Suprapubic skin (tissue), 4 donors: Measurements from ENCODE around the gene HIGD2A. TPM values are rescaled to one million over a fixed set of nuclear protein-coding genes. Genes with fewer than 3 reads are reported as not detected.

Experiments
- DNase-seq, 2 donors: peaks; one replicate each; pipeline ENCODE4 v3.0.0-alpha.2; 2019; ENCODE audit warnings: low spot score in 2 of 2
- H3K27ac ChIP-seq: fragments of 200-600 bp; sonication (generic); one replicate; pipeline ENCODE4 v1.5.1; 2019
- H3K27me3 ChIP-seq: fragments of 200-600 bp; sonication (generic); one replicate; pipeline ENCODE4 v1.5.1; 2019
- H3K36me3 ChIP-seq: fragments of 200-600 bp; sonication (generic); one replicate; pipeline ENCODE4 v1.5.1; 2019
- H3K4me1 ChIP-seq: fragments of 200-600 bp; sonication (generic); one replicate; pipeline ENCODE4 v1.5.1; 2019
- H3K4me3 ChIP-seq: fragments of 200-600 bp; sonication (generic); one replicate; pipeline ENCODE4 v1.5.1; 2019; ENCODE audit warnings: mild to moderate bottlenecking
- H3K9me3 ChIP-seq: fragments of 200-600 bp; sonication (generic); one replicate; pipeline ENCODE4 v1.5.1; 2019
- CTCF ChIP-seq, 2 donors: fragments of 200-600 bp in 1 of 2; fragments of 450-650 bp in 1 of 2; sonication (generic) in 1 of 2; IDR thresholded peaks; one replicate each; pipeline ENCODE4 v1.5.1; 2016 to 2019; ENCODE audit warnings: antibody characterized with exemption in 2 of 2, mild to moderate bottlenecking in 1 of 2, moderate library complexity in 1 of 2
- EP300 ChIP-seq: sonication (generic); formaldehyde crosslinking; IDR thresholded peaks from one replicate; pipeline ENCODE4 v1.6.1; 2017; ENCODE audit warnings: antibody characterized with exemption
- POLR2A ChIP-seq, 2 donors: fragments of 450-650 bp; IDR thresholded peaks; one replicate each; pipeline ENCODE4 v1.6.1; 2017; ENCODE audit warnings: antibody characterized with exemption in 2 of 2, mild to moderate bottlenecking in 2 of 2, moderate library complexity in 2 of 2
- POLR2AphosphoS5 ChIP-seq, 3 donors: sonication (generic); formaldehyde crosslinking; IDR thresholded peaks; one replicate each; pipeline ENCODE4 v1.6.1; 2017; ENCODE audit warnings: antibody characterized with exemption in 3 of 3
- WGBS: methylation state at CpG from one replicate; pipeline ENCODE4 v1.1.5; 2018; 5-methylcytosine and 5-hydroxymethylcytosine counted together
- total RNA-seq, 4 donors: library from RNA; depleted of rRNA; stranded (reverse); fragments of >200 nt; gene quantifications; one replicate each; pipeline ENCODE4 v1.1.0, GENCODE V29; 2016

Gene HIGD2A
- total RNA-seq, 4 donors from 2014 or later: 119 to 173 (median 161) TPM

GRCh38 chr5:176397736-176398420 is 9.3 kb downstream of the HIGD2A start:
- 88% methylated on average over 17 of the region's 18 CpGs for WGBS

GRCh38 chr5:176400382-176401156 is 12.0 kb downstream of the HIGD2A start:
- TF ChIP-seq EP300: no peak
- no peak for TF ChIP-seq POLR2A (IDR thresholded peaks at IDR 0.05)
- TF ChIP-seq POLR2AphosphoS5 (IDR thresholded peaks at IDR 0.05): no peak
- no peak for TF ChIP-seq CTCF (IDR thresholded peaks at IDR 0.05)
- Histone ChIP-seq H3K4me3 (peak overlapping the region; percentile 18), H3K4me1 (peaks cover 47% of the 10 kb centered on the region), H3K27ac (peak overlapping the region; percentile 66), H3K27me3 (no peaks in the 10 kb centered on the region), H3K9me3 (no peaks in the 10 kb centered on the region), H3K36me3 (peaks cover 36% of the 10 kb centered on the region)
- 41% methylated on average over 17 of the region's 17 CpGs for WGBS
- no peak for DNase-seq

More at GRCh38 chr5:176397736-176398420, 9.3 kb downstream of the HIGD2A start:
- peak in 1 of 2 donors; percentile 62 for DNase-seq
- TF ChIP-seq EP300 (no peak), POLR2A (IDR thresholded peaks at IDR 0.05) (no peak), POLR2AphosphoS5 (IDR thresholded peaks at IDR 0.05) (no peak), CTCF (IDR thresholded peaks at IDR 0.05) (no peak)
- Histone ChIP-seq H3K27ac (no peak overlapping the region), H3K4me3 (no peak overlapping the region), H3K4me1 (peaks cover 37% of the 10 kb centered on the region), H3K36me3 (peaks cover 48% of the 10 kb centered on the region), H3K9me3 (no peaks in the 10 kb centered on the region), H3K27me3 (no peaks in the 10 kb centered on the region)

GRCh38 chr5:176401281-176402205 is 13.0 kb downstream of the HIGD2A start:
- Histone ChIP-seq H3K9me3 (no peaks in the 10 kb centered on the region), H3K4me1 (peaks cover 55% of the 10 kb centered on the region), H3K27ac (peak overlapping the region; percentile 66), H3K27me3 (no peaks in the 10 kb centered on the region), H3K36me3 (peaks cover 36% of the 10 kb centered on the region), H3K4me3 (no peak overlapping the region)
- DNase-seq: peak in 1 of 2 donors; percentile 36
- no peak for TF ChIP-seq POLR2A (IDR thresholded peaks at IDR 0.05)
- 78% methylated on average over 22 of the region's 22 CpGs for WGBS

- 86% methylated on average over 20 of the region's 20 CpGs for WGBS
- H3K27ac ChIP-seq: peak overlapping the region; percentile 51
- H3K4me3 ChIP-seq: no peak overlapping the region
- no peaks in the 10 kb centered on the region for H3K27me3 ChIP-seq
- H3K36me3 ChIP-seq: peaks cover 46% of the 10 kb centered on the region
- peak; percentile 50 to 53 for DNase-seq
- no peaks in the 10 kb centered on the region for H3K9me3 ChIP-seq
- TF ChIP-seq POLR2AphosphoS5 (IDR thresholded peaks at IDR 0.05) (no peak), EP300 (no peak), CTCF (IDR thresholded peaks at IDR 0.05) (no peak), POLR2A (IDR thresholded peaks at IDR 0.05) (no peak)
- peaks cover 77% of the 10 kb centered on the region for H3K4me1 ChIP-seq
Measured at GRCh38 chr5:176405656-176406435, 17.3 kb downstream of the HIGD2A start.
